K562 (cell line): ENCODE data around the gene TSTD1. TPM values are rescaled to one million over a fixed set of nuclear protein-coding genes. Genes with fewer than 3 reads are reported as not detected.

Experiments used
- AFF4 ChIP-seq: sonication (generic); formaldehyde crosslinking; IDR thresholded peaks from 2 replicates; pipeline ENCODE4 v1.8.0; 2023; ENCODE audit warnings: mild to moderate bottlenecking, missing genetic modification reagents
- CTCF ChIP-seq, 3 experiments: IDR thresholded peaks in 2 of 3; conservative IDR thresholded peaks in 1 of 3; 2 replicates each; pipeline ENCODE4 v1.5.1; 2011 to 2012; ENCODE audit warnings: low read length in 3 of 3, mild to moderate bottlenecking in 3 of 3, control low read depth in 2 of 3, improper control_type of control experiment in 1 of 3, inconsistent platforms in 1 of 3, low read depth in 1 of 3, mixed read lengths in 1 of 3, moderate library complexity in 1 of 3; ENCODE audit not compliant: insufficient read depth in 2 of 3
- ELK1 ChIP-seq: sonication (generic); formaldehyde crosslinking; IDR thresholded peaks from 2 replicates; pipeline ENCODE4 v1.8.1; 2022; ENCODE audit warnings: missing genetic modification reagents
- ETV1 ChIP-seq: fragments of 450-650 bp; conservative IDR thresholded peaks from 2 replicates; pipeline ENCODE4 v1.6.1; 2016; ENCODE audit warnings: missing genetic modification characterization, control low read depth, low read depth, missing compliant biosample characterization
- FOSL1 ChIP-seq: fragments of 200-800 bp; sonication (Bioruptor generic); conservative IDR thresholded peaks from 2 replicates; pipeline ENCODE4 v1.6.1; 2016; ENCODE audit warnings: missing genetic modification characterization, missing compliant biosample characterization
- HNRNPLL ChIP-seq: fragments of 200-400 bp; formaldehyde crosslinking; IDR thresholded peaks from 2 replicates; pipeline ENCODE4 v1.6.1; 2017; ENCODE audit warnings: low read length, low read depth, mild to moderate bottlenecking; ENCODE audit not compliant: poor library complexity, severe bottlenecking
- KLF16 ChIP-seq: IDR thresholded peaks from 2 replicates; pipeline ENCODE4 v1.6.1; 2016; ENCODE audit warnings: antibody characterized with exemption
- L3MBTL2 ChIP-seq: fragments of 450-650 bp; IDR thresholded peaks from 2 replicates; pipeline ENCODE4 v1.6.1; 2016; ENCODE audit warnings: mild to moderate bottlenecking, moderate library complexity
- NCOA4 ChIP-seq: fragments of 450-650 bp; IDR thresholded peaks from 2 replicates; pipeline ENCODE4 v1.6.1; 2018; ENCODE audit warnings: mild to moderate bottlenecking; ENCODE audit not compliant: partially characterized antibody
- NRF1 ChIP-seq, 2 experiments: fragments of 450-650 bp; IDR thresholded peaks in 1 of 2; conservative IDR thresholded peaks in 1 of 2; 2 replicates each; pipeline ENCODE4 v1.6.1; 2014; ENCODE audit warnings: mild to moderate bottlenecking in 2 of 2
- RCOR1 ChIP-seq, 2 experiments: IDR thresholded peaks; 2 replicates each; pipeline ENCODE4 v1.6.1; 2012; ENCODE audit warnings: low read depth in 2 of 2, low read length in 2 of 2, borderline replicate concordance in 1 of 2, improper control_type of control experiment in 1 of 2
- STAG1 ChIP-seq: sonication (generic); formaldehyde crosslinking; IDR thresholded peaks from 2 replicates; pipeline ENCODE4 v1.5.0; 2020; ENCODE audit warnings: missing genetic modification reagents, borderline replicate concordance
- TEAD4 ChIP-seq, 2 experiments: sonication (generic) in 1 of 2; formaldehyde crosslinking in 1 of 2; IDR thresholded peaks; 2 replicates each; pipeline versions ENCODE4 v1.6.1 to v1.8.0; 2012 to 2022; ENCODE audit warnings: borderline replicate concordance in 1 of 2, inconsistent platforms in 1 of 2, low read length in 1 of 2, mild to moderate bottlenecking in 1 of 2, missing genetic modification reagents in 1 of 2
- TRIM25 ChIP-seq: fragments of 450-650 bp; IDR thresholded peaks from 2 replicates; pipeline ENCODE4 v1.7.0; 2016; ENCODE audit warnings: borderline replicate concordance
- ZFP36 ChIP-seq: fragments of 150-350 bp; IDR thresholded peaks from 2 replicates; pipeline ENCODE4 v1.6.1; 2018; ENCODE audit warnings: low read length, low read depth; ENCODE audit not compliant: partially characterized antibody
- ZKSCAN3 ChIP-seq: fragments of 250-450 bp; sonication (Bioruptor Pico); IDR thresholded peaks from 2 replicates; pipeline ENCODE4 v1.4.0; 2020
- ZSCAN29 ChIP-seq: fragments of 450-650 bp; IDR thresholded peaks from 2 replicates; pipeline ENCODE4 v1.6.1; 2017
- polyA plus RNA-seq, 8 experiments: library from polyadenylated mRNA; depleted of rRNA in 4 of 8; stranded (reverse) in 5 of 8; unstranded in 3 of 8; fragments of >200 nt; fragmentation: Nextera tagmentation in 2 of 8; fragmentation: Illumina TruSeq in 1 of 8; extraction: Ambion mirVana in 2 of 8; extraction: Trizol in 1 of 8; gene quantifications; 2 replicates each; pipeline versions ENCODE4 v1.2.1 to v1.2.3, GENCODE V29; 2011 to 2014; ENCODE audit warnings: inconsistent platforms in 1 of 8, missing spikeins in 1 of 8
- total RNA-seq, 7 experiments: library from RNA; depleted of rRNA in 6 of 7; stranded (reverse); fragments of >200 nt in 6 of 7; fragmentation: Illumina TruSeq in 2 of 7; extraction: Trizol in 2 of 7; gene quantifications; 2 replicates each; pipeline versions ENCODE4 v1.2.1 to v1.2.3, GENCODE V29; 2011 to 2021; ENCODE audit warnings: low replicate concordance in 1 of 7

Gene TSTD1
- total and polyA plus RNA-seq, 9 of the 15 experiments (the other 6 are each of a cell fraction or from before 2014, with no cell fraction given) = 0.23 to 0.53 TPM; not detected in 7

GRCh38 chr1:161071886-161072371 lies 33.2 kb upstream of the TSTD1 start (continued):
- no peak for TF ChIP-seq ETV1 (tag)
- no peak for TF ChIP-seq TRIM25
- TF ChIP-seq KLF16 = 0 out of 2 replicates have a peak, but pooled peaks have one; percentile 22
- TF ChIP-seq AFF4 = no peak
- 0 out of 2 replicates have a peak, but pooled peaks have one; percentile 14 for TF ChIP-seq TEAD4 (IDR thresholded peaks at IDR 0.05; ENCODE audit: low read length)
- no peak for TF ChIP-seq TEAD4 (CRISPR knock-in tag; IDR thresholded peaks at IDR 0.05; ENCODE audit: borderline replicate concordance)
- no peak for TF ChIP-seq ZSCAN29
- peak in 1 of 2 experiments; percentile 45; a peak in 1 of 4 replicates for TF ChIP-seq RCOR1 (IDR thresholded peaks at IDR 0.05; ENCODE audit: borderline replicate concordance in 1 of 2, low read depth in 2 of 2, low read length in 2 of 2)
- no peak for TF ChIP-seq ELK1 (CRISPR knock-in tag)
- no peak for TF ChIP-seq ZFP36
- TF ChIP-seq NCOA4 = no peak
- TF ChIP-seq CTCF (IDR thresholded peaks at IDR 0.05 in 2 of 3, conservative IDR thresholded peaks at IDR 0.05 in 1 of 3; ENCODE audit: insufficient read depth in 2 of 3, low read depth in 1 of 3, low read length in 3 of 3) = peak; percentile 86 to 91 (median 90)
- no peak for TF ChIP-seq ZKSCAN3 (CRISPR knock-in tag)
- 0 out of 2 replicates have a peak, but pooled peaks have one; percentile 18 for TF ChIP-seq STAG1 (CRISPR knock-in tag)
- peak in 1 of 2 experiments; percentile 18; a peak in 1 of 4 replicates for TF ChIP-seq NRF1 (conservative IDR thresholded peaks at IDR 0.05 in 1 of 2, IDR thresholded peaks at IDR 0.05 in 1 of 2)
- TF ChIP-seq L3MBTL2 = peak; percentile 42; the same call in 1 of the 2 replicates
- no peak for TF ChIP-seq HNRNPLL
- TF ChIP-seq FOSL1 = no peak
